BJ (cell line): ENCODE data around the gene ACOT8. TPM values are rescaled to one million over a fixed set of nuclear protein-coding genes. Genes with fewer than 3 reads are reported as not detected.

Experiments
- CTCF ChIA-PET: fragments of 350-600 bp; formaldehyde crosslinking; extraction: SDS; loops from one replicate; lab custom pipeline; 2021; ENCODE audit warnings: antibody characterized with exemption, inconsistent platforms; lab: Yijun Ruan, JAX
- POLR2A ChIA-PET: fragments of 300-600 bp; sonication (Branson Sonifier 250); formaldehyde crosslinking; extraction: SDS; loops from one replicate; lab custom pipeline; 2021; ENCODE audit warnings: antibody characterized with exemption; lab: Charles Lee
- DNase-seq: peaks from one replicate; pipeline ENCODE4 v3.0.0-alpha.2; 2011; ENCODE audit warnings: low read depth
- H3K27me3 ChIP-seq: 2 replicates; pipeline ENCODE4 v1.6.0; 2011; ENCODE audit warnings: low read length; ENCODE audit not compliant: control insufficient read depth, insufficient read depth
- H3K36me3 ChIP-seq: 2 replicates; pipeline ENCODE4 v1.5.1; 2011; ENCODE audit warnings: low read length; ENCODE audit not compliant: control insufficient read depth, insufficient read depth
- H3K4me3 ChIP-seq: 2 replicates; pipeline ENCODE4 v1.5.1; 2011; ENCODE audit warnings: low read depth, mild to moderate bottlenecking, control low read depth, low read length
- CTCF ChIP-seq: IDR thresholded peaks from 2 replicates; pipeline ENCODE4 v1.5.1; 2011; ENCODE audit warnings: low read depth, mild to moderate bottlenecking, control low read depth, inconsistent platforms, low read length, moderate library complexity; ENCODE audit not compliant: insufficient read depth
- polyA plus RNA-seq: library from polyadenylated mRNA; depleted of rRNA; stranded (reverse); fragments of >200 nt; gene quantifications from 2 replicates; pipeline ENCODE4 v1.2.3, GENCODE V29; 2011

The ACOT8 gene
- polyA plus RNA-seq, 1 experiment: 49.9 TPM

- POLR2A ChIA-PET: no interaction called here
These were observed 37.6 kb upstream of the ACOT8 start for GRCh38 chr20:45894797-45895196.

DNA sequence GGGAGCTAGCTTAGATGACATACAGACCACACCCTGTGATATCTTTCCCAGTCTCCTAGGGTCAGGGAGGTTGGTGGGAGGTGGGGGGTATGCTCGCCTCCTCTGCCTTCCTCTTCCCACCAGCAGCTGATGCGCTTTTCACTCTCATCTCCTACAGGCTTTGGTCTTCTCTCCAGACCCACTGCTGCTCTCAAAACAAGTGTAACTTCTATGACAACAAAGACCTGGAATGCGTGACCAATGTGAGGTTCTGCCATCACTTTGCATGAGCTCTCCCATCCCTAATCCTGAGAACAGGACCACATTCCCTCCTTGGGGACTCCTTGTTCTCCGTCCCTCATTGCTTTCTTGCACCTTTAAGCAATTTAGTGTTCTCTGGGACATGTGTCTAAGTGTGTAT lies 36.6 kb upstream of the ACOT8 start:
- CTCF ChIA-PET: interaction anchor here (1.8 kb wide), 1 partner anchor 12 kb away, joined by 6 read pairs; no protein-coding TSS in a partner anchor
- no peak for DNase-seq
- POLR2A ChIA-PET: no interaction called here
- Histone ChIP-seq H3K4me3 (no peak overlapping the region), H3K36me3 (peaks cover 22% of the 10 kb centered on the region), H3K27me3 (no peaks in the 10 kb centered on the region)
- TF ChIP-seq CTCF: no peak

More at GRCh38 chr20:45894797-45895196, 37.6 kb upstream of the ACOT8 start:
- DNase-seq: no peak
- Histone ChIP-seq H3K27me3 (no peaks in the 10 kb centered on the region), H3K4me3 (no peak overlapping the region), H3K36me3 (peaks cover 24% of the 10 kb centered on the region)
- CTCF ChIA-PET: interaction anchor here (1.8 kb wide), 1 partner anchor 11 kb away, joined by 6 read pairs; no protein-coding TSS in a partner anchor
- TF ChIP-seq CTCF: no peak

DNA sequence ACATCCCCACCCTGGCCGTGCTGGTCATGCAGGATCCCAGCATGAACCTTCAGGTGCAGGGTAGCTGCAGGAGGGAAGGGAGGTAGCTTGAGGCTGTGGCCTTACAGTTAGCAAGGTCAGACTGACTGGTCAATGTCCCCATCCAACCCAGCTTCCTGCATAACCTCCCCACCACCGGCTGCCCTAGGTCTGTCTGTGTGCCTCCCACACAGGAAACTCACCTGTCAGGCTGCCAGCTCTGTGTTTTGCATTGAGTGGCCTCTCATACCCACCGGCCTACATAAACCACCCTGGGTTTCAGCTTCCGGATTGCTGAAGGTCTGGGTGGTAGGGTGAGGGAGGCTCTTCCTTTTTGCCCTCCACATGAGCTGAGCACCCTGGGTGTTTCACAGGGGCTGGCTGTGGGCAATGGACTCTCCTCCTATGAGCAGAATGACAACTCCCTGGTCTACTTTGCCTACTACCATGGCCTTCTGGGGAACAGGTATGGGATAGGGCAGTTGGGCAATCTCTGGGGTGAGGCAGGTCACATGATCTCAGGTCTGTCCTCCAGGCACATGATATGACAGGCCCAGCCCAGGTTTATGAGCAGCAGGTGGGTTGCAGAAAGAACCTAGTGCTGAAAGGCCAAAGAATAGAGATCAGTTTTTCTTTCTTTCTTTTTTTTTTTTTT lies 35.8 kb upstream of the ACOT8 start:
- H3K36me3 ChIP-seq: peaks cover 18% of the 10 kb centered on the region
- ChIA-PET CTCF (interaction anchor here (0.6 to 3.4 kb wide), 8 partner anchors 10 to 76 kb away, joined by 3 to 12 read pairs (median 4); no protein-coding TSS in a partner anchor), POLR2A (no interaction called here)
- no peaks in the 10 kb centered on the region for H3K27me3 ChIP-seq
- TF ChIP-seq CTCF: no peak
- no peak for DNase-seq
- no peak overlapping the region for H3K4me3 ChIP-seq

DNA sequence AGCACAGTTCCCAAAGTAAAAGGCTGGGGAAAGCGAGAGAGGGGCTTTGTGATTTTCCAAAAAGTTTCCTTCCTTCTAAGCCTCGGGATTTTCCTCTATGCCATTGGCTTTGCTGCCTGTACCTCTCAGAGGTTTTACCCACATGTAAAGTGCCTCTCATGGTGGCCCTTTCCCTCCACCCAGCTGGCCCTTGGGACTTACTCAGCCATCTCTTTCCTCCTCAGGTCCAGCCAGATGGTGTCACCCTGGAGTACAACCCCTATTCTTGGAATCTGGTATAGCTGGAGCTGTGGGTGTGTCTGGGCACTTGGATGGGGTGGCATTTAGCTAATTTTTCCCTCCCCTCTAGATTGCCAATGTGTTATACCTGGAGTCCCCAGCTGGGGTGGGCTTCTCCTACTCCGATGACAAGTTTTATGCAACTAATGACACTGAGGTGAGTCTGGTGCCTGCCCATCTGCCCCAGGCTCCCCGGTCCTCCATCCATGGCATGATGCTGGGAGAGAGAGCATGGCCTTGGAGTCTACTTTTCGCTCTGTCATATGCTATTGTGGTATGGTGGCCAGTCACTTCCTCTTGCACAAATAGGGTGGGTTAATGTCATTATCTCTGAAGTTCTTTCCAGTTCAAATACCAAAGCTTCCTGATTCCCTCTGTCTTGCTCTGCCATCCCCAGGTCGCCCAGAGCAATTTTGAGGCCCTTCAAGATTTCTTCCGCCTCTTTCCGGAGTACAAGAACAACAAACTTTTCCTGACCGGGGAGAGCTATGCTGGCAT lies 35.0 kb upstream of the ACOT8 start:
- Histone ChIP-seq H3K27me3 (no peaks in the 10 kb centered on the region), H3K4me3 (peak overlapping the region; percentile 77), H3K36me3 (peaks cover 15% of the 10 kb centered on the region)
- peak; percentile 43 for TF ChIP-seq CTCF
- no peak for DNase-seq
- ChIA-PET POLR2A (no interaction called here), CTCF (interaction anchor here (0.6 to 3.4 kb wide), 7 partner anchors 10 to 76 kb away, joined by 3 to 12 read pairs (median 4); no protein-coding TSS in a partner anchor)
